GM12892 (cell line): ENCODE measurements around the gene BASP1.

ENCODE experiments used
- POLR2A ChIP-seq: IDR thresholded peaks from 2 replicates; pipeline ENCODE4 v1.6.1; 2011; ENCODE audit warnings: low read depth, low read length, control low read depth
- POLR2AphosphoS5 ChIP-seq: IDR thresholded peaks from 2 replicates; pipeline ENCODE4 v1.6.1; 2011; ENCODE audit warnings: low read depth, low read length, control low read depth
- TAF1 ChIP-seq: IDR thresholded peaks from 2 replicates; pipeline ENCODE4 v1.6.1; 2011; ENCODE audit warnings: low read depth, mild to moderate bottlenecking, control low read depth, low read length, borderline replicate concordance

DNA sequence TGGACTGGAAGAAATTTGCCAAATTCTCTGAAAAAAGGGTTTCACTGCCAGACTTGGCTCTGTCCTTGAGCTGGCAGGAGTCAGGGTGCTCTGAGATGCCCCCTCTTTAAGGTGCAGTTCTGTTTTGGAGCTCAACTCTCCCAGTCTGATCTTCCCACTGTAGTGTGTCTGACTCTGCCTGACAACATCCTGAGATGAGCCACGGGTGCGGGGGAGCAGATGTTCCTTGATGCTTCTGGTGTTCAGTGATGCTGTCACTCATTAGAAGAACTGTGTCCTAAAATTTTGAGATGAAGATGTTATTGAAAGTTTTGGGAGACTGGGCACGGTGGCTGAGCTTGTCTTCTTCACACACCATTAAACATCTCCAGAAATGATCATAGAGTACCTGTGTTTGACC is 78.2 kb downstream of the BASP1 start:
- TF ChIP-seq POLR2A = no peak
- no peak for TF ChIP-seq TAF1
- no peak for TF ChIP-seq POLR2AphosphoS5
